Rectal smooth muscle tissue (tissue), 1 donor: ENCODE measurements around the gene RXRA.

Source experiments
- H3K27ac ChIP-seq: one replicate; pipeline ENCODE4 v1.7.0; 2013; ENCODE audit warnings: low read depth, low read length, inconsistent platforms
- H3K27me3 ChIP-seq: one replicate; pipeline ENCODE4 v1.7.0; 2013; ENCODE audit warnings: low read length; ENCODE audit not compliant: control insufficient read depth, insufficient read depth
- H3K36me3 ChIP-seq: one replicate; pipeline ENCODE4 v1.7.0; 2013; ENCODE audit warnings: low read length; ENCODE audit not compliant: control insufficient read depth, insufficient read depth
- H3K4me1 ChIP-seq: one replicate; pipeline ENCODE4 v1.7.0; 2013; ENCODE audit warnings: low read length; ENCODE audit not compliant: control insufficient read depth, insufficient read depth
- H3K4me3 ChIP-seq: one replicate; pipeline ENCODE4 v1.7.0; 2013; ENCODE audit warnings: low read length
- H3K9ac ChIP-seq: one replicate; pipeline ENCODE4 v1.7.0; 2013; ENCODE audit warnings: low read length

Gene RXRA

GRCh38 chr9:134396258-134396742 lies 70.0 kb downstream of the RXRA start:
- no peaks in the 10 kb centered on the region for H3K4me1 ChIP-seq
- H3K4me3 ChIP-seq = peak overlapping the region; percentile 4
- H3K27me3 ChIP-seq = no peaks in the 10 kb centered on the region
- no peak overlapping the region for H3K9ac ChIP-seq
- no peak overlapping the region for H3K27ac ChIP-seq
- H3K36me3 ChIP-seq = peaks cover 2% of the 10 kb centered on the region

GRCh38 chr9:134396825-134397224 lies 70.6 kb downstream of the RXRA start:
- Histone ChIP-seq H3K4me3 (no peak overlapping the region), H3K36me3 (peaks cover 2% of the 10 kb centered on the region), H3K27ac (no peak overlapping the region), H3K4me1 (no peaks in the 10 kb centered on the region), H3K9ac (no peak overlapping the region), H3K27me3 (no peaks in the 10 kb centered on the region)

GRCh38 chr9:134398756-134399155 lies 72.5 kb downstream of the RXRA start:
- Histone ChIP-seq H3K27ac (no peak overlapping the region), H3K4me1 (peaks cover 9% of the 10 kb centered on the region), H3K36me3 (peaks cover 2% of the 10 kb centered on the region), H3K9ac (no peak overlapping the region), H3K4me3 (no peak overlapping the region), H3K27me3 (no peaks in the 10 kb centered on the region)

- H3K36me3 ChIP-seq = peaks cover 2% of the 10 kb centered on the region
- no peak overlapping the region for H3K27ac ChIP-seq
- no peaks in the 10 kb centered on the region for H3K27me3 ChIP-seq
- no peak overlapping the region for H3K4me3 ChIP-seq
- H3K4me1 ChIP-seq = peaks cover 11% of the 10 kb centered on the region
- H3K9ac ChIP-seq = no peak overlapping the region
Measured at GRCh38 chr9:134399435-134400056, 73.3 kb downstream of the RXRA start.

- Histone ChIP-seq H3K4me1 (peaks cover 11% of the 10 kb centered on the region), H3K36me3 (peaks cover 2% of the 10 kb centered on the region), H3K4me3 (no peak overlapping the region), H3K27ac (no peak overlapping the region), H3K9ac (no peak overlapping the region), H3K27me3 (no peaks in the 10 kb centered on the region)
Measured at GRCh38 chr9:134400283-134400682, 74.0 kb downstream of the RXRA start.

GRCh38 chr9:134401391-134401790 lies 75.1 kb downstream of the RXRA start:
- no peak overlapping the region for H3K4me3 ChIP-seq
- no peak overlapping the region for H3K9ac ChIP-seq
- H3K36me3 ChIP-seq = peaks cover 2% of the 10 kb centered on the region
- peaks cover 12% of the 10 kb centered on the region for H3K4me1 ChIP-seq
- H3K27me3 ChIP-seq = no peaks in the 10 kb centered on the region
- H3K27ac ChIP-seq = no peak overlapping the region

GRCh38 chr9:134402182-134402581 lies 75.9 kb downstream of the RXRA start:
- no peaks in the 10 kb centered on the region for H3K27me3 ChIP-seq
- no peak overlapping the region for H3K27ac ChIP-seq
- no peak overlapping the region for H3K4me3 ChIP-seq
- H3K36me3 ChIP-seq = peaks cover 2% of the 10 kb centered on the region
- H3K9ac ChIP-seq = no peak overlapping the region
- peaks cover 20% of the 10 kb centered on the region for H3K4me1 ChIP-seq

- peaks cover 2% of the 10 kb centered on the region for H3K36me3 ChIP-seq
- H3K4me1 ChIP-seq = peaks cover 26% of the 10 kb centered on the region
- no peaks in the 10 kb centered on the region for H3K27me3 ChIP-seq
- no peak overlapping the region for H3K27ac ChIP-seq
- no peak overlapping the region for H3K4me3 ChIP-seq
- no peak overlapping the region for H3K9ac ChIP-seq
Measured at GRCh38 chr9:134403292-134403681, 77.0 kb downstream of the RXRA start.

GRCh38 chr9:134403682-134404301 lies 77.5 kb downstream of the RXRA start:
- peaks cover 26% of the 10 kb centered on the region for H3K4me1 ChIP-seq
- H3K9ac ChIP-seq = no peak overlapping the region
- H3K27me3 ChIP-seq = no peaks in the 10 kb centered on the region
- peaks cover 2% of the 10 kb centered on the region for H3K36me3 ChIP-seq
- H3K4me3 ChIP-seq = no peak overlapping the region
- H3K27ac ChIP-seq = no peak overlapping the region

- Histone ChIP-seq H3K9ac (no peak overlapping the region), H3K36me3 (peaks cover 2% of the 10 kb centered on the region), H3K27me3 (no peaks in the 10 kb centered on the region), H3K4me1 (peaks cover 26% of the 10 kb centered on the region), H3K4me3 (no peak overlapping the region), H3K27ac (no peak overlapping the region)
Measured at GRCh38 chr9:134404376-134405358, 78.4 kb downstream of the RXRA start.

- Histone ChIP-seq H3K27me3 (no peaks in the 10 kb centered on the region), H3K27ac (no peak overlapping the region), H3K36me3 (peaks cover 2% of the 10 kb centered on the region), H3K9ac (no peak overlapping the region), H3K4me3 (no peak overlapping the region), H3K4me1 (peaks cover 26% of the 10 kb centered on the region)
Measured at GRCh38 chr9:134405527-134405926, 79.3 kb downstream of the RXRA start.

GRCh38 chr9:134406366-134407120 lies 80.3 kb downstream of the RXRA start:
- Histone ChIP-seq H3K4me3 (peak overlapping the region; percentile 59), H3K4me1 (peaks cover 29% of the 10 kb centered on the region), H3K27me3 (no peaks in the 10 kb centered on the region), H3K36me3 (no peaks in the 10 kb centered on the region), H3K27ac (no peak overlapping the region), H3K9ac (no peak overlapping the region)
